Keratinocyte (primary cell): ENCODE measurements around the gene TIMP2. TPM values are rescaled to one million over a fixed set of nuclear protein-coding genes. Genes with fewer than 3 reads are reported as not detected.

Source experiments
- DNase-seq: peaks from one replicate; pipeline ENCODE4 v3.0.0-alpha.2; 2011; ENCODE audit warnings: low read depth, missing footprints, low spot score
- FAIRE-seq: peaks from 2 replicates; lab custom pipeline; 2011; peaks lifted over from hg19 to GRCh38; lab: Jason Lieb, UNC
- H2AFZ ChIP-seq: 2 replicates; pipeline ENCODE4 v1.6.0; 2012; ENCODE audit warnings: low read length, control low read depth, inconsistent platforms; ENCODE audit not compliant: control insufficient read depth
- H3K27ac ChIP-seq: 2 replicates; pipeline ENCODE4 v1.5.1; 2011; ENCODE audit warnings: low read length; ENCODE audit not compliant: control insufficient read depth, insufficient read depth
- H3K27me3 ChIP-seq: 3 replicates; pipeline ENCODE4 v1.6.0; 2011; ENCODE audit warnings: low read length; ENCODE audit not compliant: control insufficient read depth, insufficient read depth; ENCODE audit errors: extremely low read depth
- H3K36me3 ChIP-seq, 2 experiments: 2 replicates in 1 of 2; 3 replicates in 1 of 2; pipeline ENCODE4 v1.5.1; 2011; ENCODE audit warnings: low read length in 2 of 2, mild to moderate bottlenecking in 1 of 2; ENCODE audit not compliant: control insufficient read depth in 2 of 2, insufficient read depth in 2 of 2; ENCODE audit errors: extremely low read depth in 1 of 2
- H3K4me1 ChIP-seq: 3 replicates; pipeline ENCODE4 v1.5.1; 2011; ENCODE audit warnings: low read length; ENCODE audit not compliant: control insufficient read depth, insufficient read depth; ENCODE audit errors: extremely low read depth
- H3K4me2 ChIP-seq: 3 replicates; pipeline ENCODE4 v1.6.0; 2011; ENCODE audit warnings: low read depth, low read length; ENCODE audit not compliant: control insufficient read depth, insufficient read depth; ENCODE audit errors: extremely low read depth
- H3K4me3 ChIP-seq, 3 experiments: fragments of 200-600 bp in 1 of 3; sonication (generic) in 1 of 3; 2 replicates in 2 of 3; 3 replicates in 1 of 3; pipeline ENCODE4 v1.5.1; 2011 to 2016; ENCODE audit warnings: low read length in 3 of 3, mild to moderate bottlenecking in 3 of 3, control low read depth in 2 of 3, inconsistent platforms in 1 of 3, low read depth in 1 of 3, mixed read lengths in 1 of 3, mixed run types in 1 of 3, moderate library complexity in 1 of 3; ENCODE audit not compliant: control insufficient read depth in 2 of 3, insufficient read depth in 2 of 3; ENCODE audit errors: extremely low read depth in 1 of 3
- H3K79me2 ChIP-seq: 2 replicates; pipeline ENCODE4 v1.6.0; 2012; ENCODE audit warnings: low read length; ENCODE audit not compliant: control insufficient read depth, insufficient read depth
- H3K9ac ChIP-seq: 3 replicates; pipeline ENCODE4 v1.6.0; 2011; ENCODE audit warnings: low read length; ENCODE audit not compliant: control insufficient read depth, insufficient read depth; ENCODE audit errors: extremely low read depth
- H3K9me1 ChIP-seq: 3 replicates; pipeline ENCODE4 v1.6.0; 2011; ENCODE audit warnings: low read length; ENCODE audit not compliant: control insufficient read depth, insufficient read depth; ENCODE audit errors: extremely low read depth
- H3K9me3 ChIP-seq: 2 replicates; pipeline ENCODE4 v1.5.1; 2012; ENCODE audit warnings: low read depth, low read length; ENCODE audit not compliant: control insufficient read depth
- H4K20me1 ChIP-seq: 3 replicates; pipeline ENCODE4 v1.6.0; 2011; ENCODE audit warnings: low read length; ENCODE audit not compliant: control insufficient read depth, insufficient read depth; ENCODE audit errors: extremely low read depth
- EZH2 ChIP-seq: IDR thresholded peaks from one replicate; pipeline ENCODE4 v1.6.1; 2012; ENCODE audit warnings: inconsistent platforms, mild to moderate bottlenecking, low read length, moderate library complexity
- dilution Hi-C: fragments of 300-500 bp; cut with MboI; formaldehyde crosslinking; loops from one replicate; pipeline ENCODE4 v1.7.0; 2020; ENCODE audit warnings: low sequenced_read_pairs; ENCODE audit not compliant: extremely low pct_ligation_motif_present
- polyA plus RNA-seq, 5 experiments: library from polyadenylated mRNA; depleted of rRNA in 3 of 5; stranded (reverse) in 3 of 5; stranded (forward) in 1 of 5; unstranded in 1 of 5; fragments of >200 nt; gene quantifications; 1 replicate in 1 of 5; 2 replicates in 3 of 5; 3 replicates in 1 of 5; pipeline versions ENCODE4 v1.2.1 to v1.2.3, GENCODE V29; 2011 to 2012; ENCODE audit warnings: missing spikeins in 2 of 5, low read depth in 1 of 5, low replicate concordance in 1 of 5
- TF ChIP-seq, protein P1 (sequence below), 3 experiments: IDR thresholded peaks in 1 of 3; conservative IDR thresholded peaks in 1 of 3; optimal IDR thresholded peaks in 1 of 3; 2 replicates in 2 of 3; 3 replicates in 1 of 3; pipeline versions ENCODE3 to v1.5.1; 2011; ENCODE audit warnings: low read length in 3 of 3, mild to moderate bottlenecking in 3 of 3, moderate library complexity in 2 of 3, control low read depth in 1 of 3, inconsistent platforms in 1 of 3; ENCODE audit not compliant: insufficient read depth in 2 of 3; ENCODE audit errors: extremely low read depth in 1 of 3

Gene TIMP2
- polyA plus RNA-seq, 1 donor (not counting 4 experiments of a cell fraction or from before 2014, with no cell fraction given): 1.2 TPM

DNA sequence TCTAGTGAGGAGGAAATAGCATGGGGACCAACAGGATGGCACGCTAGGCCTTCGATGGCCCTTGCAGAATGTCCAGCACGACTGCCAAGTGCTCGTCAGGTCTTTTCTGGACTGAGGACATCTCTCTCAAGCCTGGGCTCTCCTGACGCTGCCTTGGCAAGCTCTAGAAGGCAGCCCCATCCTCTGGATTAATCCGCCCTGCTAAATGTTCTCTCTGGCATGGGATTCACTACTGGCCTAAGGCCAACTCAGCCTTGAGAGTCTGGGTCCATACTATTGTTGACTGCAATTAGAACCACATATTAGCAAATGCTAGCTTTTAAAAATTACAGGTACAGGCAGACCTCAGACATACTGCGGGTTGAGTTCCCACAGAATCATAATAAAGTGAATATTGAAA, 19.6 kb downstream of the TIMP2 start:
- dilution Hi-C loops: no loop called here
- H3K4me3 ChIP-seq: no peak overlapping the region
- peaks cover 18% of the 10 kb centered on the region for H3K27me3 ChIP-seq
- H3K27ac ChIP-seq: no peak overlapping the region
- H3K79me2 ChIP-seq: no peaks in the 10 kb centered on the region
- H3K4me1 ChIP-seq: no peaks in the 10 kb centered on the region
- no peaks in the 10 kb centered on the region for H3K9me3 ChIP-seq
- no peaks in the 10 kb centered on the region for H4K20me1 ChIP-seq
- H3K9ac ChIP-seq: no peak overlapping the region
- TF ChIP-seq, protein P1, sequence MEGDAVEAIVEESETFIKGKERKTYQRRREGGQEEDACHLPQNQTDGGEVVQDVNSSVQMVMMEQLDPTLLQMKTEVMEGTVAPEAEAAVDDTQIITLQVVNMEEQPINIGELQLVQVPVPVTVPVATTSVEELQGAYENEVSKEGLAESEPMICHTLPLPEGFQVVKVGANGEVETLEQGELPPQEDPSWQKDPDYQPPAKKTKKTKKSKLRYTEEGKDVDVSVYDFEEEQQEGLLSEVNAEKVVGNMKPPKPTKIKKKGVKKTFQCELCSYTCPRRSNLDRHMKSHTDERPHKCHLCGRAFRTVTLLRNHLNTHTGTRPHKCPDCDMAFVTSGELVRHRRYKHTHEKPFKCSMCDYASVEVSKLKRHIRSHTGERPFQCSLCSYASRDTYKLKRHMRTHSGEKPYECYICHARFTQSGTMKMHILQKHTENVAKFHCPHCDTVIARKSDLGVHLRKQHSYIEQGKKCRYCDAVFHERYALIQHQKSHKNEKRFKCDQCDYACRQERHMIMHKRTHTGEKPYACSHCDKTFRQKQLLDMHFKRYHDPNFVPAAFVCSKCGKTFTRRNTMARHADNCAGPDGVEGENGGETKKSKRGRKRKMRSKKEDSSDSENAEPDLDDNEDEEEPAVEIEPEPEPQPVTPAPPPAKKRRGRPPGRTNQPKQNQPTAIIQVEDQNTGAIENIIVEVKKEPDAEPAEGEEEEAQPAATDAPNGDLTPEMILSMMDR (optimal IDR thresholded peaks at IDR 0.05 in 1 of 3, IDR thresholded peaks at IDR 0.05 in 1 of 3, conservative IDR thresholded peaks at IDR 0.05 in 1 of 3; ENCODE audit: extremely low read depth in 1 of 3, insufficient read depth in 2 of 3, low read length in 3 of 3): no peak
- no peak for TF ChIP-seq EZH2
- H3K4me2 ChIP-seq: no peak overlapping the region
- no peaks in the 10 kb centered on the region for H3K36me3 ChIP-seq
- DNase-seq (no peak), FAIRE-seq (no peak)
- H2AFZ ChIP-seq: no peak overlapping the region
- H3K9me1 ChIP-seq: no peaks in the 10 kb centered on the region

DNA sequence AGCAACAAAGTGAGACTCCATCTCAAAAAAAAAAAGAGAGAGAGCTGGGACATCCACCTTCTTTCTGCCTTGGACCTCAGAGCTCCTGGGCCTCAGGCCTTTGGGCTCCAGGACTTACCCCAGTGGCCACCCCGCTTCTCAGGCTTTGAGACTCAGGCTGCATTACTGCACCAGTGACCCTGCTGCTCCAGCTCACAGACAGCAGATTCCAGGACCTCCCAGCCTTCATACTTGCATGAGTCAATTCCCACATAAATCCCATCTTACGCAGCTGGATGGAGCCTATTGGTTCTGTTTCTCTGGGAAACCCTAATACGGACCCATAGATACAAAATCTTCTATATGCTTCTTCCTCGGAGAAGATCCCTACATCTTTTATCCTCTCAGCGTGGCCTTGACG, 20.1 kb downstream of the TIMP2 start:
- Histone ChIP-seq H3K79me2 (no peaks in the 10 kb centered on the region), H2AFZ (no peak overlapping the region), H3K9me1 (no peaks in the 10 kb centered on the region), H3K27me3 (peaks cover 20% of the 10 kb centered on the region), H3K4me2 (no peak overlapping the region), H3K27ac (no peak overlapping the region), H3K9ac (no peak overlapping the region), H3K36me3 (no peaks in the 10 kb centered on the region), H3K4me1 (no peaks in the 10 kb centered on the region), H3K9me3 (no peaks in the 10 kb centered on the region), H3K4me3 (no peak overlapping the region), H4K20me1 (no peaks in the 10 kb centered on the region)
- TF ChIP-seq, protein P1 (optimal IDR thresholded peaks at IDR 0.05 in 1 of 3, IDR thresholded peaks at IDR 0.05 in 1 of 3, conservative IDR thresholded peaks at IDR 0.05 in 1 of 3; ENCODE audit: extremely low read depth in 1 of 3, insufficient read depth in 2 of 3, low read length in 3 of 3): no peak
- no peak for TF ChIP-seq EZH2
- FAIRE-seq: no peak
- no peak for DNase-seq
- dilution Hi-C loops: no loop called here
